IPS-20b (cell line): ENCODE measurements around the gene CAPSL.
"Not testable (repeated sequence)": the region's sequence is repeated elsewhere in the genome, so short reads cannot be mapped to it uniquely, and the experiment has no call there.

ENCODE experiments used
- H3K27ac ChIP-seq: one replicate; pipeline ENCODE4 v1.5.1; 2013; ENCODE audit warnings: low read length
- H3K27me3 ChIP-seq: 2 replicates; pipeline ENCODE4 v1.6.1; 2013; ENCODE audit warnings: mild to moderate bottlenecking, low read length, inconsistent platforms; ENCODE audit not compliant: insufficient read depth
- H3K36me3 ChIP-seq: 2 replicates; pipeline ENCODE4 v1.6.1; 2013; ENCODE audit warnings: low read depth, mild to moderate bottlenecking, inconsistent platforms, low read length, moderate library complexity; ENCODE audit not compliant: insufficient read depth
- H3K4me1 ChIP-seq: 2 replicates; pipeline ENCODE4 v1.6.1; 2013; ENCODE audit warnings: mild to moderate bottlenecking, control low read depth, inconsistent platforms, low read length, moderate library complexity; ENCODE audit not compliant: insufficient read depth
- H3K4me3 ChIP-seq: 2 replicates; pipeline ENCODE4 v1.5.1; 2013; ENCODE audit warnings: mild to moderate bottlenecking, low read length, inconsistent platforms
- H3K9ac ChIP-seq: 2 replicates; pipeline ENCODE4 v1.6.1; 2013; ENCODE audit warnings: low read depth, mild to moderate bottlenecking, inconsistent platforms, low read length, moderate library complexity
- H3K9me3 ChIP-seq: 2 replicates; pipeline ENCODE4 v1.6.1; 2013; ENCODE audit warnings: mild to moderate bottlenecking, low read depth, low read length, inconsistent platforms; ENCODE audit not compliant: insufficient read depth

CAPSL gene

DNA sequence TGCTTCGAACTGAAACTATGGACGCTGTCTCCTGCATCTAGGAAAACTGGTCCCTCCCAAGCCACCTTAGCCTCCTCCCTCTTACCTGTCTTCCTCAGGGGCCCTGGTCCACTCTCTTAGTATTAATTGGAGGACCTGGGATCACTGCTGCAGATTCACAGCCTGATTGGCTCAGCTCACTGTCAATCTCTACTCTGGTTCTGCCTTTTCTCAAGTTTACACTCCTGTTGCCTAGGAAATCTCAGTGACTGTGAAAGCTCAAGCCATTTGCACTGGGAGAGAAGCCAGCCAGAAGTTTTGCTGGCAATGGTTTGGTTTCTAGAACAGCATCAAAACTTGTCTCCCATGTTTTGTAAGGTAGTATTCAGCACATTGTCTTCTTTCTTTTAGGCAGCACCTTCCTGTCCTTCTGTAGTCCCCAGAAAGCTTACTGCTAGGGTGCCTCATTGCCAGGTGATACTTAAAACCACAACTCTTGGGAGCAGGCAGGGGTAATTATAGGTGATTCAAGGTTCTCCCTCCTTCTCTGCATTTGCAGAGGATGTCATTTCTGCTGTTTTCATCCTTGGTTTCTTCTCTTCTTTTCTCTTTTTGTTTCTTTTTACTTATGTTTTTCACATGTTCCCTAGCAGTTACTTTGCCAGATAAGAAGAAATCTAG lies at the start of gene CAPSL:
Gene CAPSL, minus strand, starts transcription at position 55 of the 660 bp plus-strand sequence. CDS start 17,502 bp downstream, outside the sequence.
- Histone ChIP-seq H3K9me3 (no peaks in the 10 kb centered on the region), H3K27me3 (peaks cover 4% of the 10 kb centered on the region; the same call in 1 of the 2 replicates), H3K4me3 (no peak within 1 kb of the TSS), H3K9ac (no peak within 1 kb of the TSS), H3K27ac (no peak within 1 kb of the TSS), H3K36me3 (no peaks in the 10 kb centered on the region), H3K4me1 (no peaks in the 10 kb centered on the region)

DNA sequence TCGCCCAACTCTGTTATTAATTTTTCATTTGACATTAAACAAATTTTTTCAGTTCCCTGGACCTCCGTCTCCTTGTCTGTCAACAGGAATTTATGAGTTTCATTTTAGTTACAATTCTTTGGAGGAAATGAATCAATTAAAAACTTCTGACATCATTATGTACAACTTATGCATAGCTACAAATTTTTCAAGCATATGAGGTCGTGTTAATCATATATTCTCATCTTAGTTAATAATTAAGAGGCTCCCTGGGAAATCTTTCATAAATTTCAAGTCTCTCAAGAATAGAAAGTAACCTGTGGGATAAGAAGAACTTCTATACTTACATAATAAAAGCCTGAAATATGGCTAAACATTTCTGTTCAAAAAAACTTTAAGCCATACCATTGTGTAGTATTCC lies 49.4 kb upstream of the CAPSL start:
- H3K9ac ChIP-seq, result no peak overlapping the region
- no peaks in the 10 kb centered on the region for H3K36me3 ChIP-seq
- H3K27me3 ChIP-seq, result peaks cover 32% of the 10 kb centered on the region
- peaks cover 7% of the 10 kb centered on the region; the same call in 1 of the 2 replicates for H3K9me3 ChIP-seq
- no peaks in the 10 kb centered on the region; the same call in 1 of the 2 replicates for H3K4me1 ChIP-seq
- H3K4me3 ChIP-seq, result no peak overlapping the region
- H3K27ac ChIP-seq, result no peak overlapping the region

DNA sequence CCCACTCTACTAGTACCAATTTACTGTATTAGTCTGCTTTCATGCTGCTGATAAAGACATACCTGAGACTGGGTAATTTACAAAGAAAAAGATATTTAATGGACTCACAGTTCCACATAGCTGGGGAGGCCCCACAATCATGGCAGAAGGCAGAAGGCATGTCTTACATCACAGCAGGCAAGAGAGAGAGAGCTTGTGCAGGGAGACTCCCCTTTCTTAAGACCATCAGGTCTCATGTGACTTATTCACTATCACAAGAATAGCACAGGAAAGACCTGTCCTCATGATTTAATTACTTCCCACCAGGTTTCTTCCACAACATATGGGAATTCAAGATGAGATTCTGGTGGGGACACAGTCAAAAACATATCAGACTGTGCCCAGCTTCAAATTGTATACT lies 41.3 kb upstream of the CAPSL start:
- H3K4me3 ChIP-seq, result no peak overlapping the region
- H3K9me3 ChIP-seq, result peaks cover 27% of the 10 kb centered on the region
- no peaks in the 10 kb centered on the region for H3K36me3 ChIP-seq
- no peak overlapping the region for H3K27ac ChIP-seq
- H3K4me1 ChIP-seq, result no peaks in the 10 kb centered on the region
- no peak overlapping the region for H3K9ac ChIP-seq
- H3K27me3 ChIP-seq, result no peaks in the 10 kb centered on the region

DNA sequence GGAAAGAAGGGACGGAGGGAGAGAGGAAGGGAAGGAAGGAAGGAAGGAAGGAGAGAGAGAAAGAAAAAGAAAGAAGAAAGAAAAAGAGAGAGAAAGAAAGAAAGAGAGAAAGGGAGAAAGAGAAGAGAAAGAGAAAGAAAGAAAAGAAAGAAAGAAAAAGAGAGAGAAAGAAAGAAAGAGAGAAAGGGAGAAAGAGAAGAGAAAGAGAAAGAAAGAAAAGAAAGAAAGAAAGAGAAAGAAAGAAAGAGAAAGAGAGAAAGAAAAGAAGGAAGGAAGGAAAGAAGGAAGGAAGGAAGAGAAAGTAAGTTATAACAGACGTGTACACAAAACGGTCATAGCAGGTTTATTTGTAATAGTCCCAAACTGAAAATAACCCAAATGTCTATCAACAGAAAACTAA lies 38.4 kb upstream of the CAPSL start:
- not testable (repeated sequence) for H3K4me1 ChIP-seq, H3K36me3 ChIP-seq, H3K27ac ChIP-seq, H3K9ac ChIP-seq, H3K4me3 ChIP-seq, H3K27me3 ChIP-seq
- H3K9me3 ChIP-seq, result peaks cover 12% of the 10 kb centered on the region

- Histone ChIP-seq H3K36me3 (no peaks in the 10 kb centered on the region), H3K27ac (no peak overlapping the region), H3K27me3 (no peaks in the 10 kb centered on the region), H3K9ac (no peak overlapping the region), H3K4me3 (no peak overlapping the region), H3K4me1 (no peaks in the 10 kb centered on the region), H3K9me3 (peaks cover 5% of the 10 kb centered on the region; the same call in 1 of the 2 replicates)
These were observed 36.1 kb upstream of the CAPSL start for GRCh38 chr5:35974570-35974969.

DNA sequence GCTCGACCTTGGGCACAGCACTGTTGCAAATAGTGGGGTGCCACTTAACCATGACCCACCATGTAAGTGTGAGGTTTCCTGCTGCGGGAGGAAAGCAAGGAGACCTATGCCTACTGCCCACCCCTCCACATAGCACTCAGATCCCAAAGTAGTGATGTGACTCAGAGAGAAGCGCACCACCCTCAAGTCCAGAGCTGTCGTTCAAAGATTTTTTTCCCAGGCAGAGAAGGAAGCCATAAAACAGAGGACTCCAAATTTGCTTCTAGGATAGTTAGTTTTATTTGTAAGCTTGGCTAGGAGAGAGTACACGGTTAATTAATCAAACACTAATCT lies 33.4 kb upstream of the CAPSL start:
- no peaks in the 10 kb centered on the region for H3K27me3 ChIP-seq
- no peak overlapping the region for H3K9ac ChIP-seq
- H3K27ac ChIP-seq, result no peak overlapping the region
- no peak overlapping the region for H3K4me3 ChIP-seq
- no peaks in the 10 kb centered on the region for H3K4me1 ChIP-seq
- H3K9me3 ChIP-seq, result peaks cover 7% of the 10 kb centered on the region; the same call in 1 of the 2 replicates
- H3K36me3 ChIP-seq, result no peaks in the 10 kb centered on the region

DNA sequence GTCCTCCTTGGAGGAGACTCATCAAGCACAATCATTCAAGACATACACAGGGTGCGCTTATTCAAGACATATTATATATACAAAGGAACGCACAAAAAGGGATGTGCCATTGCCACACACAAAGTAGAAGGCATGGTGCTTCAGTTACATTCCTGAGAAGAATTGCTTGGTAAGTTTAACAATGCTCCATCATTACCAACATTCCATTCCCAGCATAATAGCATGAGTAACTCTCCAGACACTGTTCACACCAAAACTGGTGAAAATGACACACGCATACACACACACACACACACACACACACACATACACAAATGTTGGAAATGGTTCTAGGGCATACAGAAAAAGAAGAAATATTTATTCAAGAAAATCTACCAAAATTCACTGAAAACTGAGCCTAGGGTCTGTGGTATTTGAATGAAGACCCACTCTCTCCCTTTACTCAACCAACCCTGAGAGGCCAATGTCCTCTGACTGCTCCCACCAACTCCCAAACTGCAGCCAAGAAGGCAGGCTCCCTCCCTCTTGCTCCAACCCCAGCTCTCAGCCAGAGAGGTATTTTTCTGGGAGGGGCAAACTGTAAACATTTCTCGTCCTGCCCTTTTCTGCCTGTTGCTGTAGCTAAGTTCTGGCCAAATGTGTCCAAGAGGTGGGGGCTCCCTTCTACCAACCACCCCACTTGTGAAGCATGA lies 32.9 kb upstream of the CAPSL start:
- Histone ChIP-seq H3K27ac (no peak overlapping the region), H3K27me3 (no peaks in the 10 kb centered on the region), H3K9me3 (peaks cover 7% of the 10 kb centered on the region; the same call in 1 of the 2 replicates), H3K9ac (no peak overlapping the region), H3K4me3 (no peak overlapping the region), H3K4me1 (no peaks in the 10 kb centered on the region), H3K36me3 (no peaks in the 10 kb centered on the region)

DNA sequence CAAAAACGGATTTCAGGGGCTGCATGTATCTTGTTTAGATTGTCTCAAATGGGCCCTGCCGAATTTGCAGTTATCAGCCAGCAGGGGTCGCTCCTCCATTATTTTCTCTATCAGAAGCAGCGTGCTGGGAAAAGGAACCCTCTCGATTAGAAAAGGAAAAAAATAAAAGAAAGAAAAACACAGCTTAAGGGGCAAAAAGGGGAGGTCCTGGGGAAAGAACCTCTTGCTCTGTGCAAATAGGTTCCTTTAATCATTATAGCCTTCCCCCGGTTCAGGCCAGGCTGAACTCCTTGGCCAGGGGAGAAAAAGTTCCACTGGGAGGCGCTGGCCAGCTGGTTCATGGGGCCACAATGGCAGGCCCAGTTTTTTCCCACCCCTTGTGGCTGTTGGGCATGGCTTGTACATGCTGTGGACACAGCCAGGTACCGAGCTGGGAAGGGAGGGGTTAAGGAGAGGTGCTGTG lies 25.0 kb upstream of the CAPSL start:
- Histone ChIP-seq H3K36me3 (no peaks in the 10 kb centered on the region), H3K9ac (no peak overlapping the region), H3K27ac (no peak overlapping the region), H3K4me1 (no peaks in the 10 kb centered on the region), H3K9me3 (peaks cover 10% of the 10 kb centered on the region), H3K4me3 (no peak overlapping the region), H3K27me3 (no peaks in the 10 kb centered on the region)

DNA sequence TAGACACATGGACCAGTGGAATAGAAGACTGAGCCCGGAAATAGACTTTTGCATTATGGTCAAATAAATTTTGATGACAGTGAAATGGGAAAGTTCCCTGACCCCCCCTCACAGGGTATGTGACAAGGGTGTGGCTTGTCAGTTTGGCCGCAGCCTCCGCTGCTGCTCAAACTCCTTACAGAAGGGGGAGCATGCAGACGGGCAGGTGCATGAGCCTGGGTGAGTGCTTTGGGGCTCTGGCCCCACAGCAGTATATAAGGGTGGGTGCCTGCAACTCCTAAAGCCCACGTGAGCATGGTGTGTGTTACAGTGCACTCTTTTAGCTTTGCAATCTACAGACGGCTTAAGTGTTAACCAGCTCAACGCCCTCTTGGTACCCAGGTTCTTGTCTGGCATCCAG lies 21.9 kb upstream of the CAPSL start:
- Histone ChIP-seq H3K4me1 (no peaks in the 10 kb centered on the region), H3K27ac (no peak overlapping the region), H3K9me3 (peaks cover 10% of the 10 kb centered on the region), H3K9ac (no peak overlapping the region), H3K27me3 (no peaks in the 10 kb centered on the region), H3K36me3 (no peaks in the 10 kb centered on the region), H3K4me3 (no peak overlapping the region)

- H3K9ac ChIP-seq, result no peak overlapping the region
- no peaks in the 10 kb centered on the region for H3K36me3 ChIP-seq
- H3K27me3 ChIP-seq, result peaks cover 3% of the 10 kb centered on the region; the same call in 1 of the 2 replicates
- no peaks in the 10 kb centered on the region for H3K9me3 ChIP-seq
- H3K27ac ChIP-seq, result no peak overlapping the region
- no peak overlapping the region for H3K4me3 ChIP-seq
- H3K4me1 ChIP-seq, result no peaks in the 10 kb centered on the region
These were observed 18.0 kb upstream of the CAPSL start for GRCh38 chr5:35956429-35956828.

DNA sequence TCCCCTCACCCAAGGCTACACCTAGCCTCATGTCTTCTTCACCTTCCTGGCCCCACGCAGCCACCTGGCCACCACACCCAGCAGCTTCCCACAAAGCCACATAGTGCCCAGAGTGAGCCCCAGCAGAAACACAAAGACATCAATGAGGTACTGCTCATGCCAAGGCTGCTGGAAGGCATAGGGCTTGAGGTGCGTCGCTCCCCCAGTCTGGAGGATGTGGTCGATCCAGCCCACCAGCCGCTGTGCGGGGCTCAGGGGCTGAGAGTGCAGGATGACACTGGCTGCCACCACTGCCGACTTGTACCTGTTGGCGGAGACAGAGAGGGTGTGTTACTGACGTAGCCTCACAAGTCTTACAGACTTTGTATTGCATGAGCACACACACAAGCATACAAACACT lies 15.8 kb upstream of the CAPSL start:
- Histone ChIP-seq H3K4me3 (no peak overlapping the region), H3K9ac (no peak overlapping the region), H3K4me1 (no peaks in the 10 kb centered on the region), H3K27ac (no peak overlapping the region), H3K36me3 (no peaks in the 10 kb centered on the region), H3K9me3 (no peaks in the 10 kb centered on the region), H3K27me3 (peaks cover 3% of the 10 kb centered on the region; the same call in 1 of the 2 replicates)

- H3K9ac ChIP-seq, result no peak overlapping the region
- no peak overlapping the region for H3K27ac ChIP-seq
- no peaks in the 10 kb centered on the region for H3K9me3 ChIP-seq
- H3K4me3 ChIP-seq, result no peak overlapping the region
- H3K4me1 ChIP-seq, result no peaks in the 10 kb centered on the region
- no peaks in the 10 kb centered on the region; the same call in 1 of the 2 replicates for H3K27me3 ChIP-seq
- no peaks in the 10 kb centered on the region for H3K36me3 ChIP-seq
These were observed 8.7 kb upstream of the CAPSL start for GRCh38 chr5:35947085-35947484.
